NCI-H446 treated with DMSO at 0.1 percent for 48 hours (cell line): ENCODE results near the gene TYROBP.
"Not testable (repeated sequence)": the region's sequence is repeated elsewhere in the genome, so short reads cannot be mapped to it uniquely, and the experiment has no call there.

Experiments used
- DNase-seq: peaks from one replicate; lab custom pipeline; 2025; lab: John Stamatoyannopoulos, UW

The TYROBP gene

GRCh38 chr19:35899547-35900214, 8.4 kb downstream of the TYROBP start:
- DNase-seq, result peak; percentile 53

GRCh38 chr19:35898499-35898809, 9.6 kb downstream of the TYROBP start:
- DNase-seq, result no peak

- no peak for DNase-seq
Observed at GRCh38 chr19:35897706-35898451, 10.2 kb downstream of the TYROBP start.

- DNase-seq, result no peak
Observed at GRCh38 chr19:35896643-35897040, 11.5 kb downstream of the TYROBP start.

- no peak for DNase-seq
Observed at GRCh38 chr19:35895911-35896642, 12.0 kb downstream of the TYROBP start.

GRCh38 chr19:35894342-35894741, 13.8 kb downstream of the TYROBP start:
- DNase-seq, result no peak

- not testable (repeated sequence) for DNase-seq
Observed at GRCh38 chr19:35891819-35892218, 16.3 kb downstream of the TYROBP start.

- DNase-seq, result no peak
Observed at GRCh38 chr19:35890113-35890650, 17.9 kb downstream of the TYROBP start.

GRCh38 chr19:35889370-35890112, 18.6 kb downstream of the TYROBP start:
- no peak for DNase-seq

- DNase-seq, result no peak
Observed at GRCh38 chr19:35888398-35888797, 19.7 kb downstream of the TYROBP start.

GRCh38 chr19:35887197-35887596, 20.9 kb downstream of the TYROBP start:
- no peak for DNase-seq

GRCh38 chr19:35885904-35886303, 22.2 kb downstream of the TYROBP start:
- DNase-seq, result no peak

- DNase-seq, result no peak
Observed at GRCh38 chr19:35885225-35885738, 22.8 kb downstream of the TYROBP start.

GRCh38 chr19:35883882-35884281, 24.2 kb downstream of the TYROBP start:
- DNase-seq, result no peak

- DNase-seq, result peak; percentile 54
Observed at GRCh38 chr19:35882114-35882832, 25.8 kb downstream of the TYROBP start.

GRCh38 chr19:35879770-35880317, 28.3 kb downstream of the TYROBP start:
- no peak for DNase-seq

GRCh38 chr19:35879068-35879467, 29.0 kb downstream of the TYROBP start:
- DNase-seq, result no peak

- DNase-seq, result no peak
Observed at GRCh38 chr19:35874392-35874930, 33.6 kb downstream of the TYROBP start.

GRCh38 chr19:35872180-35872579, 35.9 kb downstream of the TYROBP start:
- no peak for DNase-seq

- no peak for DNase-seq
Observed at GRCh38 chr19:35871611-35872010, 36.5 kb downstream of the TYROBP start.

GRCh38 chr19:35870798-35871197, 37.3 kb downstream of the TYROBP start:
- DNase-seq, result no peak
